Loucy (cell line): ENCODE data around the gene MTMR2.

ENCODE experiments used
- EZH2phosphoT487 ChIP-seq: fragments of 200-600 bp; IDR thresholded peaks from 2 replicates; pipeline ENCODE4 v1.6.1; 2018; ENCODE audit warnings: antibody characterized with exemption, mild to moderate bottlenecking, moderate library complexity, borderline replicate concordance
- TF ChIP-seq, protein P1 (sequence below): fragments of 200-600 bp; sonication (generic); conservative IDR thresholded peaks from 2 replicates; pipeline ENCODE4 v1.5.1; 2014; ENCODE audit warnings: mild to moderate bottlenecking, antibody characterized with exemption, low read length

DNA sequence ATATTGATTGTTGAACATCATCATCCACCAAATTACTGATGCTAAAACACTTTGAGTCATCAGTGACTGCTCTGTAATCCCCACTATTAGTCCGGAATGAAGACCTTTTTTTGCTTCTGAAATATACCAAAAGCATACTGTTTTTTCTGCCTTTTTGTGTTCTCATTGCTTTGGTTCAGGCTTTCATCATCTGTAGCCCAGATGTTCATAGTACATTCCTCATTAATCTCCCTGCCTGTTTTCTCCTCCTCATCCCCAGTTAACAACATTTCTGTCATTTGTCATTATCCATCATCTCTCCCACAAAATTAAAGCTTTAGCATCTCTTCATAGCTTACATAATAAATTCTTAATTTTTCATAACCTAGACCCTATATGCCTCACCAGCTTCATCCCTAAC lies 124.4 kb downstream of the MTMR2 start:
- TF ChIP-seq, protein P1, sequence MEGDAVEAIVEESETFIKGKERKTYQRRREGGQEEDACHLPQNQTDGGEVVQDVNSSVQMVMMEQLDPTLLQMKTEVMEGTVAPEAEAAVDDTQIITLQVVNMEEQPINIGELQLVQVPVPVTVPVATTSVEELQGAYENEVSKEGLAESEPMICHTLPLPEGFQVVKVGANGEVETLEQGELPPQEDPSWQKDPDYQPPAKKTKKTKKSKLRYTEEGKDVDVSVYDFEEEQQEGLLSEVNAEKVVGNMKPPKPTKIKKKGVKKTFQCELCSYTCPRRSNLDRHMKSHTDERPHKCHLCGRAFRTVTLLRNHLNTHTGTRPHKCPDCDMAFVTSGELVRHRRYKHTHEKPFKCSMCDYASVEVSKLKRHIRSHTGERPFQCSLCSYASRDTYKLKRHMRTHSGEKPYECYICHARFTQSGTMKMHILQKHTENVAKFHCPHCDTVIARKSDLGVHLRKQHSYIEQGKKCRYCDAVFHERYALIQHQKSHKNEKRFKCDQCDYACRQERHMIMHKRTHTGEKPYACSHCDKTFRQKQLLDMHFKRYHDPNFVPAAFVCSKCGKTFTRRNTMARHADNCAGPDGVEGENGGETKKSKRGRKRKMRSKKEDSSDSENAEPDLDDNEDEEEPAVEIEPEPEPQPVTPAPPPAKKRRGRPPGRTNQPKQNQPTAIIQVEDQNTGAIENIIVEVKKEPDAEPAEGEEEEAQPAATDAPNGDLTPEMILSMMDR = no peak
- TF ChIP-seq EZH2phosphoT487 = no peak
